HG03066 (cell line): ENCODE results near the gene RYR1.
"Not testable (repeated sequence)": the region's sequence is repeated elsewhere in the genome, so short reads cannot be mapped to it uniquely, and the experiment has no call there.

Experiments used
- ATAC-seq: cut with Tn5 transposase; IDR thresholded peaks from one replicate; pipeline ENCODE4 v1.9.1; 2021; ENCODE audit warnings: low read depth; ENCODE audit not compliant: unreplicated experiment

RYR1 gene

GRCh38 chr19:38455031-38455430, 21.5 kb downstream of the RYR1 start:
- ATAC-seq, result no peak

- no peak for ATAC-seq
Measured at GRCh38 chr19:38457202-38457601, 23.7 kb downstream of the RYR1 start.

- no peak for ATAC-seq
Measured at GRCh38 chr19:38457690-38458405, 24.4 kb downstream of the RYR1 start.

- ATAC-seq, result no peak
Measured at GRCh38 chr19:38458991-38459390, 25.5 kb downstream of the RYR1 start.

- ATAC-seq, result no peak
Measured at GRCh38 chr19:38463365-38463764, 29.9 kb downstream of the RYR1 start.

- ATAC-seq, result no peak
Measured at GRCh38 chr19:38464421-38465082, 31.1 kb downstream of the RYR1 start.

- no peak for ATAC-seq
Measured at GRCh38 chr19:38466050-38466449, 32.6 kb downstream of the RYR1 start.

GRCh38 chr19:38467541-38468525, 34.3 kb downstream of the RYR1 start:
- no peak for ATAC-seq

GRCh38 chr19:38469151-38469550, 35.7 kb downstream of the RYR1 start:
- ATAC-seq, result no peak

- ATAC-seq, result no peak
Measured at GRCh38 chr19:38470788-38471480, 37.4 kb downstream of the RYR1 start.

- not testable (repeated sequence) for ATAC-seq
Measured at GRCh38 chr19:38472725-38473124, 39.2 kb downstream of the RYR1 start.

GRCh38 chr19:38473201-38473600, 39.7 kb downstream of the RYR1 start:
- ATAC-seq, result no peak

- ATAC-seq, result no peak
Measured at GRCh38 chr19:38475176-38475575, 41.7 kb downstream of the RYR1 start.

- no peak for ATAC-seq
Measured at GRCh38 chr19:38478273-38478971, 44.9 kb downstream of the RYR1 start.

GRCh38 chr19:38482496-38482895, 49.0 kb downstream of the RYR1 start:
- no peak for ATAC-seq

GRCh38 chr19:38483016-38483630, 49.6 kb downstream of the RYR1 start:
- ATAC-seq, result no peak

GRCh38 chr19:38484747-38485146, 51.3 kb downstream of the RYR1 start:
- ATAC-seq, result no peak

- no peak for ATAC-seq
Measured at GRCh38 chr19:38485541-38486285, 52.2 kb downstream of the RYR1 start.
